Caco-2 (cell line): ENCODE data around the gene SMARCD3. TPM values are rescaled to one million over a fixed set of nuclear protein-coding genes. Genes with fewer than 3 reads are reported as not detected.

ENCODE experiments used
- BruUV-seq: library from RNA; stranded (reverse); fragments of 400-500 nt; replicated peaks from 2 replicates; lab custom pipeline; 2021; lab: Mats Ljungman, UMichigan
- CTCF ChIA-PET: fragments of 300-600 bp; sonication (Branson Sonifier 250); formaldehyde crosslinking; loops from one replicate; lab custom pipeline; 2022; ENCODE audit warnings: antibody characterized with exemption; lab: Charles Lee
- POLR2A ChIA-PET: fragments of 300-600 bp; sonication (Branson Sonifier 250); formaldehyde crosslinking; loops from one replicate; lab custom pipeline; 2022; ENCODE audit warnings: antibody characterized with exemption; lab: Charles Lee
- DNase-seq, 2 experiments: peaks; one replicate each; pipeline versions ENCODE4 v3.0.0 to v3.0.0-alpha.2; 2020 to 2022
- H3K27me3 ChIP-seq: replicated peaks from 2 replicates; pipeline ENCODE4 v1.6.0; 2011; ENCODE audit warnings: low read length; ENCODE audit not compliant: control insufficient read depth, insufficient read depth
- H3K36me3 ChIP-seq: 2 replicates; pipeline ENCODE4 v1.5.1; 2011; ENCODE audit warnings: low read length; ENCODE audit not compliant: control insufficient read depth, insufficient read depth
- H3K4me1 ChIP-seq: fragments of 250-450 bp; sonication (Bioruptor Pico); 2 replicates; pipeline ENCODE4 v1.5.1; 2020; ENCODE audit warnings: mild to moderate bottlenecking
- H3K4me3 ChIP-seq: 2 replicates; pipeline ENCODE4 v1.5.1; 2011; ENCODE audit warnings: low read depth, mild to moderate bottlenecking, control low read depth, low read length
- H3K9me3 ChIP-seq: fragments of 250-450 bp; sonication (Bioruptor Pico); 2 replicates; pipeline ENCODE4 v1.5.1; 2020; ENCODE audit warnings: mild to moderate bottlenecking, moderate library complexity
- H3K27ac Mint-ChIP-seq: one replicate; pipeline ENCODE4 v1.8.0; 2022; ENCODE audit warnings: mixed read lengths; ENCODE audit not compliant: unreplicated experiment
- H3K27me3 Mint-ChIP-seq: one replicate; pipeline ENCODE4 v1.8.0; 2022; ENCODE audit warnings: mixed read lengths; ENCODE audit not compliant: insufficient read depth, unreplicated experiment
- H3K36me3 Mint-ChIP-seq: one replicate; pipeline ENCODE4 v1.8.0; 2022; ENCODE audit warnings: mild to moderate bottlenecking, mixed read lengths; ENCODE audit not compliant: insufficient read depth, unreplicated experiment
- H3K4me1 Mint-ChIP-seq: one replicate; pipeline ENCODE4 v1.8.0; 2022; ENCODE audit warnings: low read depth, mixed read lengths; ENCODE audit not compliant: unreplicated experiment
- H3K4me3 Mint-ChIP-seq: one replicate; pipeline ENCODE4 v1.8.0; 2022; ENCODE audit warnings: mild to moderate bottlenecking, moderate library complexity, mixed read lengths; ENCODE audit not compliant: unreplicated experiment
- H3K9me3 Mint-ChIP-seq: one replicate; pipeline ENCODE4 v1.8.0; 2022; ENCODE audit warnings: mixed read lengths; ENCODE audit not compliant: unreplicated experiment
- CTCF ChIP-seq, 2 experiments: fragments of 200-600 bp in 1 of 2; IDR thresholded peaks; 1 replicate in 1 of 2; 2 replicates in 1 of 2; pipeline versions ENCODE4 v1.5.1 to v1.8.0; 2011 to 2022; ENCODE audit warnings: antibody characterized with exemption in 1 of 2, control low read depth in 1 of 2, inconsistent platforms in 1 of 2, low read depth in 1 of 2, low read length in 1 of 2, mild to moderate bottlenecking in 1 of 2, moderate library complexity in 1 of 2; ENCODE audit not compliant: insufficient read depth in 1 of 2, severe bottlenecking in 1 of 2, unreplicated experiment in 1 of 2
- intact Hi-C: fragments of 100-400 bp; cut with micrococcal nuclease; formaldehyde crosslinking; loops from one replicate; pipeline ENCODE4 v1.10.0; 2022; ENCODE audit not compliant: unreplicated experiment
- total RNA-seq: library from RNA; stranded (reverse); gene quantifications from 2 replicates; pipeline ENCODE4 v1.2.3, GENCODE V29; 2022

Gene SMARCD3
- total RNA-seq, 1 experiment from 2014 or later, result 27.8 TPM

GRCh38 chr7:151273651-151274390 lies 25.3 kb upstream of the SMARCD3 start:
- no peaks in the 10 kb centered on the region for H3K36me3 ChIP-seq
- no peak overlapping the region for H3K4me3 ChIP-seq
- no peaks in the 10 kb centered on the region for H3K27me3 ChIP-seq
- no peak overlapping the region for H3K4me3 Mint-ChIP-seq
- H3K4me1 Mint-ChIP-seq, result no peaks in the 10 kb centered on the region
- no TSS peak for BruUV-seq
- no peak overlapping the region for H3K27ac Mint-ChIP-seq
- H3K4me1 ChIP-seq, result peaks cover 12% of the 10 kb centered on the region; the same call in 1 of the 2 replicates
- H3K36me3 Mint-ChIP-seq, result no peaks in the 10 kb centered on the region
- DNase-seq, result no peak
- POLR2A ChIA-PET, result no interaction called here
- intact Hi-C loops, result no loop called here
- CTCF ChIA-PET, result no interaction called here
- no peaks in the 10 kb centered on the region for H3K9me3 Mint-ChIP-seq
- peaks cover 8% of the 10 kb centered on the region for H3K27me3 Mint-ChIP-seq
- H3K9me3 ChIP-seq, result no peaks in the 10 kb centered on the region
- TF ChIP-seq CTCF (IDR thresholded peaks at IDR 0.05; ENCODE audit: insufficient read depth in 1 of 2, low read depth in 1 of 2, low read length in 1 of 2, severe bottlenecking in 1 of 2, unreplicated experiment in 1 of 2), result no peak

- Mint-ChIP-seq H3K27ac (no peak overlapping the region), H3K9me3 (no peaks in the 10 kb centered on the region), H3K27me3 (peaks cover 8% of the 10 kb centered on the region), H3K36me3 (no peaks in the 10 kb centered on the region), H3K4me1 (no peaks in the 10 kb centered on the region), H3K4me3 (no peak overlapping the region)
- intact Hi-C loops, result no loop called here
- Histone ChIP-seq H3K9me3 (no peaks in the 10 kb centered on the region), H3K36me3 (no peaks in the 10 kb centered on the region), H3K4me1 (peaks cover 12% of the 10 kb centered on the region; the same call in 1 of the 2 replicates), H3K27me3 (no peaks in the 10 kb centered on the region), H3K4me3 (no peak overlapping the region)
- no peak for TF ChIP-seq CTCF (IDR thresholded peaks at IDR 0.05; ENCODE audit: insufficient read depth in 1 of 2, low read depth in 1 of 2, low read length in 1 of 2, severe bottlenecking in 1 of 2, unreplicated experiment in 1 of 2)
- BruUV-seq, result no TSS peak
- POLR2A ChIA-PET, result no interaction called here
- no peak for DNase-seq
- CTCF ChIA-PET, result no interaction called here
Measured at GRCh38 chr7:151272877-151273276, 24.4 kb upstream of the SMARCD3 start.

- DNase-seq, result no peak
- Histone ChIP-seq H3K27me3 (no peaks in the 10 kb centered on the region), H3K4me3 (no peak overlapping the region), H3K4me1 (peaks cover 12% of the 10 kb centered on the region; the same call in 1 of the 2 replicates), H3K36me3 (no peaks in the 10 kb centered on the region), H3K9me3 (no peaks in the 10 kb centered on the region)
- intact Hi-C loops, result no loop called here
- TF ChIP-seq CTCF (IDR thresholded peaks at IDR 0.05; ENCODE audit: insufficient read depth in 1 of 2, low read depth in 1 of 2, low read length in 1 of 2, severe bottlenecking in 1 of 2, unreplicated experiment in 1 of 2), result no peak
- H3K27ac Mint-ChIP-seq, result no peak overlapping the region
- POLR2A ChIA-PET, result no interaction called here
- H3K9me3 Mint-ChIP-seq, result no peaks in the 10 kb centered on the region
- BruUV-seq, result no TSS peak
- peaks cover 8% of the 10 kb centered on the region for H3K27me3 Mint-ChIP-seq
- H3K4me3 Mint-ChIP-seq, result no peak overlapping the region
- H3K4me1 Mint-ChIP-seq, result no peaks in the 10 kb centered on the region
- CTCF ChIA-PET, result no interaction called here
- H3K36me3 Mint-ChIP-seq, result no peaks in the 10 kb centered on the region
Measured at GRCh38 chr7:151272405-151272804, 23.9 kb upstream of the SMARCD3 start.
